Natural killer cell (primary cell): ENCODE data around the gene HSFX3. TPM values are rescaled to one million over a fixed set of nuclear protein-coding genes. Genes with fewer than 3 reads are reported as not detected.
"Not testable (repeated sequence)": the region's sequence is repeated elsewhere in the genome, so short reads cannot be mapped to it uniquely, and the experiment has no call there.

ENCODE experiments used
- ATAC-seq, 3 donors: fragments of 150-1000 bp in 2 of 3; fragments of 200-7000 bp in 1 of 3; cut with Tn5 transposase; 1 replicate in 1 of 3; 2 replicates in 2 of 3; pipeline ENCODE4 v1.10.0; 2021; ENCODE audit warnings: mild to moderate bottlenecking in 2 of 3, moderate library complexity in 2 of 3
- DNase-seq, 2 donors: peaks; one replicate each; pipeline versions ENCODE4 v3.0.0 to v3.0.0-alpha.2; 2013 to 2021; ENCODE audit warnings: mixed read lengths in 1 of 2
- H3K27ac ChIP-seq: one replicate; pipeline ENCODE4 v1.5.1; 2013; ENCODE audit warnings: mild to moderate bottlenecking, low read length
- H3K27me3 ChIP-seq: one replicate; pipeline ENCODE4 v1.6.1; 2013; ENCODE audit warnings: low read length; ENCODE audit not compliant: control insufficient read depth, insufficient read depth
- H3K36me3 ChIP-seq: one replicate; pipeline ENCODE4 v1.6.1; 2013; ENCODE audit warnings: low read length; ENCODE audit not compliant: control insufficient read depth, insufficient read depth
- H3K4me1 ChIP-seq: one replicate; pipeline ENCODE4 v1.6.1; 2013; ENCODE audit warnings: low read length; ENCODE audit not compliant: control insufficient read depth, insufficient read depth
- H3K4me3 ChIP-seq: one replicate; pipeline ENCODE4 v1.5.1; 2013; ENCODE audit warnings: low read length
- H3K9me3 ChIP-seq: one replicate; pipeline ENCODE4 v1.6.1; 2013; ENCODE audit warnings: low read length; ENCODE audit not compliant: control insufficient read depth, insufficient read depth
- H3K27ac Mint-ChIP-seq, 2 donors: one replicate each; pipeline ENCODE4 v1.8.0; 2022; ENCODE audit warnings: mild to moderate bottlenecking in 2 of 2, mixed read lengths in 2 of 2, moderate library complexity in 1 of 2
- H3K27me3 Mint-ChIP-seq, 2 donors: one replicate each; pipeline ENCODE4 v1.8.0; 2022; ENCODE audit warnings: low read depth in 2 of 2, mixed read lengths in 2 of 2
- H3K36me3 Mint-ChIP-seq: one replicate; pipeline ENCODE4 v1.8.0; 2022; ENCODE audit warnings: mixed read lengths
- H3K4me1 Mint-ChIP-seq, 2 donors: one replicate each; pipeline ENCODE4 v1.8.0; 2022; ENCODE audit warnings: mixed read lengths in 2 of 2
- H3K4me3 Mint-ChIP-seq: one replicate; pipeline ENCODE4 v1.8.0; 2022; ENCODE audit warnings: mild to moderate bottlenecking, moderate library complexity, mixed read lengths
- H3K9me3 Mint-ChIP-seq, 2 donors: one replicate each; pipeline ENCODE4 v1.8.0; 2022; ENCODE audit warnings: mixed read lengths in 2 of 2
- CTCF ChIP-seq: fragments of 200-600 bp; IDR thresholded peaks from one replicate; pipeline ENCODE4 v1.8.0; 2022; ENCODE audit warnings: antibody characterized with exemption
- WGBS: methylation state at CpG from one replicate; pipeline ENCODE4 v1.1.7; 2013; ENCODE audit warnings: missing lambda C conversion rate; ENCODE audit not compliant: insufficient coverage; 5-methylcytosine and 5-hydroxymethylcytosine counted together
- intact Hi-C: fragments of 100-400 bp; cut with micrococcal nuclease; formaldehyde crosslinking; loops from one replicate; pipeline ENCODE4 v1.14.2; 2022
- total RNA-seq, 4 donors: library from RNA; stranded (reverse); fragments of 120-200 nt in 1 of 4; gene quantifications; one replicate each; pipeline versions ENCODE4 v1.2.3 to v1.2.4, GENCODE V29; 2013 to 2022

Gene HSFX3
- total RNA-seq, 3 donors from 2014 or later (not counting 1 experiment from before 2014, with no cell fraction given), result not detected

- Mint-ChIP-seq H3K36me3 (no peaks in the 10 kb centered on the region), H3K4me1 (peaks cover 39 to 42% of the 10 kb centered on the region in 2 donors)
Observed at GRCh38 chrX:149522916-149523315, 26.8 kb downstream of the HSFX3 start.

GRCh38 chrX:149521438-149521837 lies 28.3 kb downstream of the HSFX3 start:
- DNase-seq (peak in 1 of 2 donors; percentile 70), ATAC-seq (no peak)
- no peak for TF ChIP-seq CTCF
- H3K36me3 Mint-ChIP-seq, result no peaks in the 10 kb centered on the region
- H3K9me3 Mint-ChIP-seq, result no peaks in the 10 kb centered on the region
- 52% methylated on average over 4 of the region's 9 CpGs for WGBS
- Histone ChIP-seq H3K27ac (peak overlapping the region; percentile 61), H3K4me3 (no peak overlapping the region), H3K36me3 (no peaks in the 10 kb centered on the region), H3K27me3 (no peaks in the 10 kb centered on the region), H3K9me3 (no peaks in the 10 kb centered on the region), H3K4me1 (peaks cover 40% of the 10 kb centered on the region)
- H3K4me1 Mint-ChIP-seq, result peaks cover 44 to 48% of the 10 kb centered on the region in 2 donors
- intact Hi-C loops, result no loop called here
- peak overlapping the region; percentile 68 to 87 for H3K27ac Mint-ChIP-seq
- no peaks in the 10 kb centered on the region for H3K27me3 Mint-ChIP-seq
- H3K4me3 Mint-ChIP-seq, result peak overlapping the region; percentile 67

More at GRCh38 chrX:149522916-149523315, 26.8 kb downstream of the HSFX3 start:
- H3K36me3 ChIP-seq, result no peaks in the 10 kb centered on the region
- no peaks in the 10 kb centered on the region for H3K9me3 ChIP-seq
- intact Hi-C loops, result no loop called here
- no peak overlapping the region for H3K4me3 Mint-ChIP-seq
- ATAC-seq (no peak), DNase-seq (no peak)
- peak overlapping the region; percentile 68 to 78 for H3K27ac Mint-ChIP-seq
- H3K4me1 ChIP-seq, result peaks cover 50% of the 10 kb centered on the region
- H3K4me3 ChIP-seq, result no peak overlapping the region
- H3K27ac ChIP-seq, result no peak overlapping the region
- no peak for TF ChIP-seq CTCF
- H3K27me3 Mint-ChIP-seq, result no peaks in the 10 kb centered on the region
- no peaks in the 10 kb centered on the region for H3K9me3 Mint-ChIP-seq
- H3K27me3 ChIP-seq, result no peaks in the 10 kb centered on the region
- WGBS, result 100% methylated on average over 1 of the region's 2 CpGs

GRCh38 chrX:149520636-149521277 lies 29.0 kb downstream of the HSFX3 start:
- WGBS, result 0% methylated on average over 3 of the region's 3 CpGs
- Histone ChIP-seq H3K27ac (peak overlapping the region; percentile 61), H3K4me1 (peaks cover 38% of the 10 kb centered on the region)
- H3K36me3 Mint-ChIP-seq, H3K4me3 ChIP-seq, H3K27me3 ChIP-seq, ATAC-seq, H3K9me3 ChIP-seq, H3K9me3 Mint-ChIP-seq, intact Hi-C loops, H3K36me3 ChIP-seq, H3K27me3 Mint-ChIP-seq: not testable (repeated sequence)
- H3K27ac Mint-ChIP-seq, result peak overlapping the region; percentile 68 to 87
- peaks cover 46 to 54% of the 10 kb centered on the region in 2 donors for H3K4me1 Mint-ChIP-seq
- peak in 1 of 2 donors; percentile 17 for DNase-seq
- H3K4me3 Mint-ChIP-seq, result peak overlapping the region; percentile 67

GRCh38 chrX:149518236-149518635 lies 31.5 kb downstream of the HSFX3 start:
- peak overlapping the region in 1 of 2 donors; percentile 29 for H3K27ac Mint-ChIP-seq
- no peaks in the 10 kb centered on the region for H3K27me3 Mint-ChIP-seq
- H3K36me3 Mint-ChIP-seq, result no peaks in the 10 kb centered on the region
- Histone ChIP-seq H3K4me3 (no peak overlapping the region), H3K27ac (no peak overlapping the region), H3K27me3 (no peaks in the 10 kb centered on the region), H3K36me3 (no peaks in the 10 kb centered on the region), H3K4me1 (peaks cover 43% of the 10 kb centered on the region), H3K9me3 (no peaks in the 10 kb centered on the region)
- no peak overlapping the region for H3K4me3 Mint-ChIP-seq
- WGBS, result 74% methylated on average over 4 of the region's 7 CpGs
- no peaks in the 10 kb centered on the region for H3K9me3 Mint-ChIP-seq
- intact Hi-C loops, result loop anchor here (10.0 kb wide), 1 partner anchor 1603 kb away; the partner anchor contains the start of gene FMR1
- no peak for DNase-seq
- no peak for TF ChIP-seq CTCF
- H3K4me1 Mint-ChIP-seq, result peaks cover 67 to 75% of the 10 kb centered on the region in 2 donors
- no peak for ATAC-seq
